Suprapubic skin (tissue), 4 donors: Measurements from ENCODE around the gene COL9A3. TPM values are rescaled to one million over a fixed set of nuclear protein-coding genes. Genes with fewer than 3 reads are reported as not detected.

ENCODE experiments used
- DNase-seq, 2 donors: peaks; one replicate each; pipeline ENCODE4 v3.0.0-alpha.2; 2019; ENCODE audit warnings: low spot score in 2 of 2
- H3K27ac ChIP-seq: fragments of 200-600 bp; sonication (generic); one replicate; pipeline ENCODE4 v1.5.1; 2019
- H3K27me3 ChIP-seq: fragments of 200-600 bp; sonication (generic); one replicate; pipeline ENCODE4 v1.5.1; 2019
- H3K36me3 ChIP-seq: fragments of 200-600 bp; sonication (generic); one replicate; pipeline ENCODE4 v1.5.1; 2019
- H3K4me1 ChIP-seq: fragments of 200-600 bp; sonication (generic); one replicate; pipeline ENCODE4 v1.5.1; 2019
- H3K4me3 ChIP-seq: fragments of 200-600 bp; sonication (generic); one replicate; pipeline ENCODE4 v1.5.1; 2019; ENCODE audit warnings: mild to moderate bottlenecking
- H3K9me3 ChIP-seq: fragments of 200-600 bp; sonication (generic); one replicate; pipeline ENCODE4 v1.5.1; 2019
- CTCF ChIP-seq, 2 donors: fragments of 200-600 bp in 1 of 2; fragments of 450-650 bp in 1 of 2; sonication (generic) in 1 of 2; IDR thresholded peaks; one replicate each; pipeline ENCODE4 v1.5.1; 2016 to 2019; ENCODE audit warnings: antibody characterized with exemption in 2 of 2, mild to moderate bottlenecking in 1 of 2, moderate library complexity in 1 of 2
- EP300 ChIP-seq: sonication (generic); formaldehyde crosslinking; IDR thresholded peaks from one replicate; pipeline ENCODE4 v1.6.1; 2017; ENCODE audit warnings: antibody characterized with exemption
- POLR2A ChIP-seq, 2 donors: fragments of 450-650 bp; IDR thresholded peaks; one replicate each; pipeline ENCODE4 v1.6.1; 2017; ENCODE audit warnings: antibody characterized with exemption in 2 of 2, mild to moderate bottlenecking in 2 of 2, moderate library complexity in 2 of 2
- POLR2AphosphoS5 ChIP-seq, 3 donors: sonication (generic); formaldehyde crosslinking; IDR thresholded peaks; one replicate each; pipeline ENCODE4 v1.6.1; 2017; ENCODE audit warnings: antibody characterized with exemption in 3 of 3
- WGBS: methylation state at CpG from one replicate; pipeline ENCODE4 v1.1.5; 2018; 5-methylcytosine and 5-hydroxymethylcytosine counted together
- total RNA-seq, 4 donors: library from RNA; depleted of rRNA; stranded (reverse); fragments of >200 nt; gene quantifications; one replicate each; pipeline ENCODE4 v1.1.0, GENCODE V29; 2016

COL9A3 gene
- total RNA-seq, 4 donors from 2014 or later: 6.1 to 11.3 (median 8.1) TPM

DNA sequence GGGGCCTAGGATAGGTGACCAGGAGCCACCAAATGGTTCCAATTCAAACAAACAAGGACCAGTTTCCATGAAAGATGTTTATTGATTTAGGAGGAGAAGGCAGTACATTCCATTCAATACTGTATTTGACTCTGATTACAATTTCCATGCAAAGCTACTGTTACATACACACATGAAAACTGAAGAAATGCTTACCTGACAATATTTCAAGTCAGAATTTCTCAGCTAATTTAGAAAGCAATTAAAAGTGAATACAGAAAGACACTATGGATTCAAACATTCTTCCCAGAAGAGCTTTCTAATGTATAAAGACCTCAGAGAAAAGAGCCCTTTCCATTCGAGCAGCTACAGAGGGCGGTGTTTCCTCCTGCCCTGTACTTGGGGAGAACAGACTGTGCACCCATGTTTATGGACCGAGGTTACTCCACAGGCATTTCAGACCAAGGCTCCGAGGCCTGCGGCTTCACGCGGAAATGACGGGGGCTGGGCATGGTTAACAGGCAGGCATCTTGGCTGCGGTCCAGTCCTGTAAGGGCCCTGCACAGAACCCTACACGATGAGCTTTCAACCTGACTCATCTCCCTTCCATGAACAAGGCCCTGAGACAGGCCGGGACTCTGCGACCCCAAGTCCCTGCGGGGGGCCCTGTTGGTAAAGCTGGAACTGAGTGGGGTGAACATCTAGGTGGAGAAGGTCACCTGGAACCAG is 70.5 kb downstream of the COL9A3 start:
- no peak for TF ChIP-seq POLR2AphosphoS5 (IDR thresholded peaks at IDR 0.05)
- TF ChIP-seq POLR2A (IDR thresholded peaks at IDR 0.05): no peak
- TF ChIP-seq EP300: no peak
- TF ChIP-seq CTCF (IDR thresholded peaks at IDR 0.05): no peak
- H3K27ac ChIP-seq: no peak overlapping the region
- WGBS: 81% methylated on average over 8 of the region's 13 CpGs
- no peak for DNase-seq
- no peaks in the 10 kb centered on the region for H3K27me3 ChIP-seq
- no peak overlapping the region for H3K4me3 ChIP-seq
- peaks cover 58% of the 10 kb centered on the region for H3K36me3 ChIP-seq
- H3K4me1 ChIP-seq: peaks cover 18% of the 10 kb centered on the region
- no peaks in the 10 kb centered on the region for H3K9me3 ChIP-seq

DNA sequence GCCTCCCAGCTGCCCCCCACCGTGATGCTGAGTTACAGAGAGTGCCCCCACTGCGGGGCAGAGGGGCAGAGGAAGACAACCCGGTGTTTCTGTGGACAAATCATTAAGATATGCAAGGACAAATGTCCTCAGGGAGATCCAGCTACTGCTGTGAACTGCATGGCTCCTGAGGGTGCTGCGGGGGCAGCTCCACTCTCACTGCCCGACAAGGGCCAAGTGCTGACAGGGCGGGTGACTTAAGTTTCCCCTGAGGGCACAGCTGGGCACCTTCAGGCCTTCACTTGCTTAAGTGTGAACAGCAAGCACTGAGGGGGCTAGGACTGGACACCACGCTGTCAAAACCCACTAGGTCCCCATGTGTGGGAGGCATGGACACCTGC is 71.0 kb downstream of the COL9A3 start:
- Histone ChIP-seq H3K27ac (no peak overlapping the region), H3K4me1 (peaks cover 18% of the 10 kb centered on the region), H3K36me3 (peaks cover 63% of the 10 kb centered on the region), H3K9me3 (no peaks in the 10 kb centered on the region), H3K4me3 (no peak overlapping the region), H3K27me3 (no peaks in the 10 kb centered on the region)
- TF ChIP-seq CTCF (IDR thresholded peaks at IDR 0.05) (no peak), POLR2A (IDR thresholded peaks at IDR 0.05) (no peak), EP300 (no peak), POLR2AphosphoS5 (IDR thresholded peaks at IDR 0.05) (no peak)
- DNase-seq: no peak
- WGBS: 100% methylated on average over 1 of the region's 7 CpGs

DNA sequence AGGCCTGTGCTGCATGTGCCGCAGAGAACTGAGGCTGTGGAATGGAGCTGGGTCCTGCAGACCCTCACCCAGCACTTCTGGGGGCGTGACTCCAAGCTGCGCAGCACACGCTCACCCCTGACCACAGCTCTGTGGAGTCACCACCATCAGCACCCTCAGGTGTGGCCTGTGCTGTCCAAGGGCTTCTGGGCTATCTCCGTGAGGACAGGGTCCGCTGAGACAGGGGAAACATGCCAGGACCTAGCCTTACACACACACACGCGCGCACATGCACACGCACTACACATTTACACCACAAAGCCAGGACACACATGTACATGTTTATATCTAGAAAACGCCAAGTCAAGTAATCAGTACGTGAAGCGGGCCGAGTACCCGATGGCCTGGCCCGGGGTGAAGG is 71.6 kb downstream of the COL9A3 start:
- 96% methylated on average over 11 of the region's 16 CpGs for WGBS
- TF ChIP-seq CTCF (IDR thresholded peaks at IDR 0.05) (no peak), EP300 (no peak), POLR2A (IDR thresholded peaks at IDR 0.05) (no peak), POLR2AphosphoS5 (IDR thresholded peaks at IDR 0.05) (no peak)
- H3K27ac ChIP-seq: no peak overlapping the region
- H3K36me3 ChIP-seq: peaks cover 69% of the 10 kb centered on the region
- no peak for DNase-seq
- no peaks in the 10 kb centered on the region for H3K27me3 ChIP-seq
- H3K4me3 ChIP-seq: no peak overlapping the region
- H3K4me1 ChIP-seq: peaks cover 18% of the 10 kb centered on the region
- H3K9me3 ChIP-seq: no peaks in the 10 kb centered on the region

DNA sequence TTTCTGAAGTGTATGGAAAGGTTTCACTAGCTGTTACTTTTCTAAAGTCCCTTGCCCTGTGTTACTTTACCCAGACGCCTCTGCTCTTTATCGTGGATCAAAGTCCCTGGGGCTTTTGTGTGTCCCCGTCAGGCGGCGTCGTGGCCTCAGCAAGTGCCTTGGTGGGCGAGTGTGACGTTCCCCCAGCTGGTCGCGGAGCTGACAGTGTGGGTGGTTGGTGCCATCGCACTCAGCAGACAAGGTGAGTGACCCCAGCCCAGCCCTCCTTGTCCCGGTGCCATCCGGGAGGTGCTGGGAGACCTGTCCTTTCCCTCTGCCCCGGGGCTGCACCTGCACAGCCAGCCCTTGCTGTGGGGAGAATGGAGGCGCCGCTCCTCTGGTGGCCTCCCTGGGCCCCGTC is 72.1 kb downstream of the COL9A3 start:
- no peak overlapping the region for H3K4me3 ChIP-seq
- peaks cover 18% of the 10 kb centered on the region for H3K4me1 ChIP-seq
- WGBS: 94% methylated on average over 14 of the region's 17 CpGs
- H3K9me3 ChIP-seq: no peaks in the 10 kb centered on the region
- no peak overlapping the region for H3K27ac ChIP-seq
- H3K27me3 ChIP-seq: no peaks in the 10 kb centered on the region
- peaks cover 74% of the 10 kb centered on the region for H3K36me3 ChIP-seq
- no peak for DNase-seq
- TF ChIP-seq EP300 (no peak), POLR2AphosphoS5 (IDR thresholded peaks at IDR 0.05) (no peak), POLR2A (IDR thresholded peaks at IDR 0.05) (no peak), CTCF (IDR thresholded peaks at IDR 0.05) (no peak)

- H3K27ac ChIP-seq: no peak overlapping the region
- no peaks in the 10 kb centered on the region for H3K9me3 ChIP-seq
- 89% methylated on average over 8 of the region's 8 CpGs for WGBS
- TF ChIP-seq POLR2A (IDR thresholded peaks at IDR 0.05) (no peak), EP300 (no peak), POLR2AphosphoS5 (IDR thresholded peaks at IDR 0.05) (no peak), CTCF (IDR thresholded peaks at IDR 0.05) (no peak)
- H3K27me3 ChIP-seq: no peaks in the 10 kb centered on the region
- peaks cover 79% of the 10 kb centered on the region for H3K36me3 ChIP-seq
- H3K4me3 ChIP-seq: no peak overlapping the region
- no peak for DNase-seq
- H3K4me1 ChIP-seq: peaks cover 18% of the 10 kb centered on the region
Measured at GRCh38 chr20:62889411-62889810, 72.6 kb downstream of the COL9A3 start.
